Measurements from ENCODE around the gene THOC2.

The THOC2 gene

GRCh38 chrX:123562342-123563146, 170.3 kb downstream of the THOC2 start:
- DNase-seq: no peak

- DNase-seq: no peak
These were observed 171.2 kb downstream of the THOC2 start for GRCh38 chrX:123561439-123562215.

GRCh38 chrX:123550829-123551228, 182.0 kb downstream of the THOC2 start:
- DNase-seq: no peak
